SK-N-SH (cell line): ENCODE data around the gene MAMDC2. TPM values are rescaled to one million over a fixed set of nuclear protein-coding genes. Genes with fewer than 3 reads are reported as not detected.

ENCODE experiments used
- CTCF ChIA-PET: fragments of 300-600, 350-600 bp; formaldehyde crosslinking; extraction: SDS; loops from one replicate; lab custom pipeline; 2021; lab: Yijun Ruan, JAX
- POLR2A ChIA-PET: fragments of 350-600 bp; sonication (Branson Sonifier 250); formaldehyde crosslinking; extraction: SDS; loops from one replicate; lab custom pipeline; 2020; ENCODE audit warnings: antibody characterized with exemption, inconsistent platforms; lab: Yijun Ruan, JAX
- DNase-seq: peaks from one replicate; pipeline ENCODE4 v3.0.0; 2012
- H2AFZ ChIP-seq: fragments of 200-600 bp; sonication (generic); 2 replicates; pipeline ENCODE4 v1.8.1; 2016; ENCODE audit warnings: antibody characterized with exemption, mild to moderate bottlenecking, low read depth
- H3F3A ChIP-seq: fragments of 200-600 bp; sonication (generic); replicated peaks from 2 replicates; pipeline ENCODE3; 2016; ENCODE audit warnings: antibody characterized with exemption, mild to moderate bottlenecking; ENCODE audit not compliant: insufficient read depth
- H3K27ac ChIP-seq, 2 experiments: fragments of 200-500 bp in 1 of 2; fragments of 200-600 bp in 1 of 2; sonication (Bioruptor generic) in 1 of 2; sonication (generic), shearing (Covaris generic) in 1 of 2; 2 replicates each; pipeline versions ENCODE4 v1.5.1 to v1.6.1; 2014 to 2016; ENCODE audit warnings: low read depth in 2 of 2, inconsistent platforms in 1 of 2, low read length in 1 of 2, mild to moderate bottlenecking in 1 of 2, mixed read lengths in 1 of 2
- H3K27me3 ChIP-seq: fragments of 200-600 bp; sonication (generic), shearing (Covaris generic); 2 replicates; pipeline ENCODE4 v1.6.1; 2016; ENCODE audit warnings: mixed run types; ENCODE audit not compliant: insufficient read depth
- H3K36me3 ChIP-seq, 2 experiments: fragments of 200-500 bp in 1 of 2; fragments of 200-600 bp in 1 of 2; sonication (Bioruptor generic) in 1 of 2; sonication (generic) in 1 of 2; replicated peaks in 1 of 2; 2 replicates each; pipeline versions ENCODE3 to v1.5.1; 2014 to 2016; ENCODE audit warnings: low read length in 1 of 2, mild to moderate bottlenecking in 1 of 2; ENCODE audit not compliant: insufficient read depth in 2 of 2, control insufficient read depth in 1 of 2
- H3K4me1 ChIP-seq, 2 experiments: fragments of 200-500 bp in 1 of 2; fragments of 200-600 bp in 1 of 2; sonication (Bioruptor generic) in 1 of 2; sonication (generic), shearing (Covaris generic) in 1 of 2; 2 replicates each; pipeline versions ENCODE4 v1.5.1 to v1.6.1; 2014 to 2016; ENCODE audit warnings: low read depth in 1 of 2, low read length in 1 of 2, mixed run types in 1 of 2; ENCODE audit not compliant: insufficient read depth in 2 of 2, control insufficient read depth in 1 of 2
- H3K4me2 ChIP-seq: fragments of 200-600 bp; sonication (generic), shearing (Covaris generic); 2 replicates; pipeline ENCODE4 v1.6.1; 2017; ENCODE audit warnings: mixed run types
- H3K4me3 ChIP-seq, 2 experiments: fragments of 200-500 bp in 1 of 2; fragments of 200-600 bp in 1 of 2; sonication (Bioruptor generic) in 1 of 2; sonication (generic), shearing (Covaris generic) in 1 of 2; 2 replicates each; pipeline versions ENCODE4 v1.5.1 to v1.8.1; 2014 to 2016; ENCODE audit warnings: low read depth in 2 of 2, inconsistent platforms in 1 of 2, low read length in 1 of 2, mild to moderate bottlenecking in 1 of 2, mixed read lengths in 1 of 2, moderate library complexity in 1 of 2
- H3K79me2 ChIP-seq: fragments of 200-600 bp; sonication (generic); 2 replicates; pipeline ENCODE4 v1.8.1; 2017; ENCODE audit warnings: mild to moderate bottlenecking; ENCODE audit not compliant: insufficient read depth
- H3K9ac ChIP-seq: fragments of 200-600 bp; sonication (generic); 2 replicates; pipeline ENCODE4 v1.6.1; 2017; ENCODE audit warnings: mixed run types
- H3K9me2 ChIP-seq: fragments of 200-600 bp; sonication (generic); 2 replicates; pipeline ENCODE4 v1.6.1; 2017; ENCODE audit warnings: mixed run types
- H3K9me3 ChIP-seq: fragments of 200-600 bp; sonication (generic); 2 replicates; pipeline ENCODE4 v1.6.1; 2017; ENCODE audit warnings: mixed run types, mild to moderate bottlenecking, moderate library complexity
- H4K20me1 ChIP-seq: fragments of 200-600 bp; sonication (generic); 2 replicates; pipeline ENCODE4 v1.6.1; 2017; ENCODE audit warnings: mild to moderate bottlenecking, mixed run types; ENCODE audit not compliant: insufficient read depth
- CHD2 ChIP-seq: fragments of 150-350 bp; IDR thresholded peaks from 2 replicates; pipeline ENCODE4 v1.6.1; 2018; ENCODE audit warnings: low read length; ENCODE audit not compliant: partially characterized antibody
- ELF1 ChIP-seq: IDR thresholded peaks from 2 replicates; pipeline ENCODE4 v1.4.0; 2012
- FOXJ3 ChIP-seq: sonication (generic); formaldehyde crosslinking; IDR thresholded peaks from 2 replicates; pipeline ENCODE4 v1.5.1; 2020; ENCODE audit warnings: mild to moderate bottlenecking, missing genetic modification reagents
- GATA2 ChIP-seq: sonication (generic); formaldehyde crosslinking; IDR thresholded peaks from 2 replicates; pipeline ENCODE4 v1.5.0; 2020; ENCODE audit warnings: mild to moderate bottlenecking, missing genetic modification reagents
- JUND ChIP-seq: IDR thresholded peaks from 2 replicates; pipeline ENCODE4 v1.4.0; 2012
- MXI1 ChIP-seq: IDR thresholded peaks from 2 replicates; pipeline ENCODE4 v1.6.1; 2012; ENCODE audit warnings: mild to moderate bottlenecking, low read depth, low read length, improper control_type of control experiment
- NRF1 ChIP-seq: IDR thresholded peaks from 2 replicates; pipeline ENCODE4 v1.6.1; 2012; ENCODE audit warnings: low read depth, mild to moderate bottlenecking, low read length
- PBX3 ChIP-seq: IDR thresholded peaks from 2 replicates; pipeline ENCODE4; 2012
- TCF12 ChIP-seq: IDR thresholded peaks from 2 replicates; pipeline ENCODE4 v1.4.0; 2012
- TEAD4 ChIP-seq: IDR thresholded peaks from 2 replicates; pipeline ENCODE4 v1.4.0; 2012; ENCODE audit warnings: mild to moderate bottlenecking, borderline replicate concordance; ENCODE audit not compliant: insufficient read depth
- USF2 ChIP-seq: fragments of 150-350 bp; IDR thresholded peaks from 2 replicates; pipeline ENCODE4 v1.6.1; 2017; ENCODE audit warnings: antibody characterized with exemption, low read length, low read depth, borderline replicate concordance
- YY1 ChIP-seq: IDR thresholded peaks from 2 replicates; pipeline ENCODE4 v1.4.0; 2012; ENCODE audit warnings: low read depth, mild to moderate bottlenecking
- ZBTB33 ChIP-seq: IDR thresholded peaks from 2 replicates; pipeline ENCODE4 v1.4.0; 2012; ENCODE audit warnings: low read depth, borderline replicate concordance
- WGBS: methylation state at CpG from one replicate; pipeline ENCODE4 v1.1.6; 2017; ENCODE audit warnings: low lambda C conversion rate; 5-methylcytosine and 5-hydroxymethylcytosine counted together
- polyA plus RNA-seq, 3 experiments: library from polyadenylated mRNA; depleted of rRNA; stranded (reverse); fragments of >200 nt; gene quantifications; 2 replicates each; pipeline ENCODE4 v1.2.3, GENCODE V29; 2012
- TF ChIP-seq, protein P1 (sequence below): IDR thresholded peaks from 2 replicates; pipeline ENCODE4 v1.6.1; 2012; ENCODE audit warnings: mild to moderate bottlenecking, low read depth, low read length, moderate library complexity
- TF ChIP-seq, protein P2 (sequence below): fragments of 200-600 bp; sonication (generic); IDR thresholded peaks from 2 replicates; pipeline ENCODE4 v1.6.1; 2017; ENCODE audit warnings: antibody characterized with exemption, mild to moderate bottlenecking, moderate library complexity
- TF ChIP-seq, protein P3 (sequence below): IDR thresholded peaks from 2 replicates; pipeline ENCODE4 v1.4.0; 2012; ENCODE audit warnings: low read depth
- TF ChIP-seq, protein P4 (sequence below): fragments of 150-350 bp; IDR thresholded peaks from 2 replicates; pipeline ENCODE4 v1.6.1; 2016; ENCODE audit warnings: mild to moderate bottlenecking, low read depth, low read length

Gene MAMDC2
- polyA plus RNA-seq, 1 of the 3 experiments (the other 2 are of a cell fraction) = not detected

- Histone ChIP-seq H3K27me3 (no peaks in the 10 kb centered on the region), H2AFZ (no peak overlapping the region), H3K79me2 (no peaks in the 10 kb centered on the region), H4K20me1 (no peaks in the 10 kb centered on the region), H3K4me2 (no peak overlapping the region), H3K9me2 (no peaks in the 10 kb centered on the region), H3K9ac (no peak overlapping the region), H3K4me1 (no peaks in the 10 kb centered on the region), H3K27ac (no peak overlapping the region), H3K36me3 (no peaks in the 10 kb centered on the region), H3F3A (no peaks in the 10 kb centered on the region), H3K9me3 (no peaks in the 10 kb centered on the region), H3K4me3 (no peak overlapping the region)
- DNase-seq = no peak
- ChIA-PET CTCF (interaction anchor here (1.2 kb wide), 1 partner anchor 36 kb away, joined by 4 read pairs; no protein-coding TSS in a partner anchor), POLR2A (no interaction called here)
- 20% methylated on average over 1 of the region's 1 CpG for WGBS
- TF ChIP-seq, protein P1, sequence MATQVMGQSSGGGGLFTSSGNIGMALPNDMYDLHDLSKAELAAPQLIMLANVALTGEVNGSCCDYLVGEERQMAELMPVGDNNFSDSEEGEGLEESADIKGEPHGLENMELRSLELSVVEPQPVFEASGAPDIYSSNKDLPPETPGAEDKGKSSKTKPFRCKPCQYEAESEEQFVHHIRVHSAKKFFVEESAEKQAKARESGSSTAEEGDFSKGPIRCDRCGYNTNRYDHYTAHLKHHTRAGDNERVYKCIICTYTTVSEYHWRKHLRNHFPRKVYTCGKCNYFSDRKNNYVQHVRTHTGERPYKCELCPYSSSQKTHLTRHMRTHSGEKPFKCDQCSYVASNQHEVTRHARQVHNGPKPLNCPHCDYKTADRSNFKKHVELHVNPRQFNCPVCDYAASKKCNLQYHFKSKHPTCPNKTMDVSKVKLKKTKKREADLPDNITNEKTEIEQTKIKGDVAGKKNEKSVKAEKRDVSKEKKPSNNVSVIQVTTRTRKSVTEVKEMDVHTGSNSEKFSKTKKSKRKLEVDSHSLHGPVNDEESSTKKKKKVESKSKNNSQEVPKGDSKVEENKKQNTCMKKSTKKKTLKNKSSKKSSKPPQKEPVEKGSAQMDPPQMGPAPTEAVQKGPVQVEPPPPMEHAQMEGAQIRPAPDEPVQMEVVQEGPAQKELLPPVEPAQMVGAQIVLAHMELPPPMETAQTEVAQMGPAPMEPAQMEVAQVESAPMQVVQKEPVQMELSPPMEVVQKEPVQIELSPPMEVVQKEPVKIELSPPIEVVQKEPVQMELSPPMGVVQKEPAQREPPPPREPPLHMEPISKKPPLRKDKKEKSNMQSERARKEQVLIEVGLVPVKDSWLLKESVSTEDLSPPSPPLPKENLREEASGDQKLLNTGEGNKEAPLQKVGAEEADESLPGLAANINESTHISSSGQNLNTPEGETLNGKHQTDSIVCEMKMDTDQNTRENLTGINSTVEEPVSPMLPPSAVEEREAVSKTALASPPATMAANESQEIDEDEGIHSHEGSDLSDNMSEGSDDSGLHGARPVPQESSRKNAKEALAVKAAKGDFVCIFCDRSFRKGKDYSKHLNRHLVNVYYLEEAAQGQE = no peak
- TF ChIP-seq, protein P2, sequence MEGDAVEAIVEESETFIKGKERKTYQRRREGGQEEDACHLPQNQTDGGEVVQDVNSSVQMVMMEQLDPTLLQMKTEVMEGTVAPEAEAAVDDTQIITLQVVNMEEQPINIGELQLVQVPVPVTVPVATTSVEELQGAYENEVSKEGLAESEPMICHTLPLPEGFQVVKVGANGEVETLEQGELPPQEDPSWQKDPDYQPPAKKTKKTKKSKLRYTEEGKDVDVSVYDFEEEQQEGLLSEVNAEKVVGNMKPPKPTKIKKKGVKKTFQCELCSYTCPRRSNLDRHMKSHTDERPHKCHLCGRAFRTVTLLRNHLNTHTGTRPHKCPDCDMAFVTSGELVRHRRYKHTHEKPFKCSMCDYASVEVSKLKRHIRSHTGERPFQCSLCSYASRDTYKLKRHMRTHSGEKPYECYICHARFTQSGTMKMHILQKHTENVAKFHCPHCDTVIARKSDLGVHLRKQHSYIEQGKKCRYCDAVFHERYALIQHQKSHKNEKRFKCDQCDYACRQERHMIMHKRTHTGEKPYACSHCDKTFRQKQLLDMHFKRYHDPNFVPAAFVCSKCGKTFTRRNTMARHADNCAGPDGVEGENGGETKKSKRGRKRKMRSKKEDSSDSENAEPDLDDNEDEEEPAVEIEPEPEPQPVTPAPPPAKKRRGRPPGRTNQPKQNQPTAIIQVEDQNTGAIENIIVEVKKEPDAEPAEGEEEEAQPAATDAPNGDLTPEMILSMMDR = no peak
- TF ChIP-seq CHD2 (no peak), PBX3 (no peak), MXI1 (no peak), GATA2 (no peak), NRF1 (no peak), TEAD4 (no peak), ZBTB33 (no peak), USF2 (no peak), TCF12 (no peak), JUND (no peak), FOXJ3 (CRISPR knock-in tag) (no peak), ELF1 (no peak), YY1 (no peak)
- TF ChIP-seq, protein P3, sequence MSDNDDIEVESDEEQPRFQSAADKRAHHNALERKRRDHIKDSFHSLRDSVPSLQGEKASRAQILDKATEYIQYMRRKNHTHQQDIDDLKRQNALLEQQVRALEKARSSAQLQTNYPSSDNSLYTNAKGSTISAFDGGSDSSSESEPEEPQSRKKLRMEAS = no peak
- TF ChIP-seq, protein P4, sequence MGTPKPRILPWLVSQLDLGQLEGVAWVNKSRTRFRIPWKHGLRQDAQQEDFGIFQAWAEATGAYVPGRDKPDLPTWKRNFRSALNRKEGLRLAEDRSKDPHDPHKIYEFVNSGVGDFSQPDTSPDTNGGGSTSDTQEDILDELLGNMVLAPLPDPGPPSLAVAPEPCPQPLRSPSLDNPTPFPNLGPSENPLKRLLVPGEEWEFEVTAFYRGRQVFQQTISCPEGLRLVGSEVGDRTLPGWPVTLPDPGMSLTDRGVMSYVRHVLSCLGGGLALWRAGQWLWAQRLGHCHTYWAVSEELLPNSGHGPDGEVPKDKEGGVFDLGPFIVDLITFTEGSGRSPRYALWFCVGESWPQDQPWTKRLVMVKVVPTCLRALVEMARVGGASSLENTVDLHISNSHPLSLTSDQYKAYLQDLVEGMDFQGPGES = no peak
Observed at GRCh38 chr9:70147196-70147595, 103.5 kb downstream of the MAMDC2 start.
